ENCODE data around the gene FNDC3B.

- TF ChIP-seq, protein P1, sequence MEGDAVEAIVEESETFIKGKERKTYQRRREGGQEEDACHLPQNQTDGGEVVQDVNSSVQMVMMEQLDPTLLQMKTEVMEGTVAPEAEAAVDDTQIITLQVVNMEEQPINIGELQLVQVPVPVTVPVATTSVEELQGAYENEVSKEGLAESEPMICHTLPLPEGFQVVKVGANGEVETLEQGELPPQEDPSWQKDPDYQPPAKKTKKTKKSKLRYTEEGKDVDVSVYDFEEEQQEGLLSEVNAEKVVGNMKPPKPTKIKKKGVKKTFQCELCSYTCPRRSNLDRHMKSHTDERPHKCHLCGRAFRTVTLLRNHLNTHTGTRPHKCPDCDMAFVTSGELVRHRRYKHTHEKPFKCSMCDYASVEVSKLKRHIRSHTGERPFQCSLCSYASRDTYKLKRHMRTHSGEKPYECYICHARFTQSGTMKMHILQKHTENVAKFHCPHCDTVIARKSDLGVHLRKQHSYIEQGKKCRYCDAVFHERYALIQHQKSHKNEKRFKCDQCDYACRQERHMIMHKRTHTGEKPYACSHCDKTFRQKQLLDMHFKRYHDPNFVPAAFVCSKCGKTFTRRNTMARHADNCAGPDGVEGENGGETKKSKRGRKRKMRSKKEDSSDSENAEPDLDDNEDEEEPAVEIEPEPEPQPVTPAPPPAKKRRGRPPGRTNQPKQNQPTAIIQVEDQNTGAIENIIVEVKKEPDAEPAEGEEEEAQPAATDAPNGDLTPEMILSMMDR (IDR thresholded peaks at IDR 0.05), result no peak
- TF ChIP-seq POLR2A (IDR thresholded peaks at IDR 0.05), result no peak
Measured at GRCh38 chr3:172033396-172033795, 6.0 kb upstream of the FNDC3B start.

Data from testis (tissue), 2 donors.